Type B pancreatic cell (in vitro differentiated cells): ENCODE data around the gene SHLD3. TPM values are rescaled to one million over a fixed set of nuclear protein-coding genes. Genes with fewer than 3 reads are reported as not detected.
"Not testable (repeated sequence)": the region's sequence is repeated elsewhere in the genome, so short reads cannot be mapped to it uniquely, and the experiment has no call there.

Experiments
- DNase-seq: peaks from one replicate; pipeline ENCODE4 v3.0.0; 2021; ENCODE audit warnings: mixed read lengths; ENCODE audit not compliant: unreplicated experiment; ENCODE audit errors: extremely low spot score
- H3K27ac Mint-ChIP-seq: 2 replicates; pipeline ENCODE4 v1.8.0; 2021; ENCODE audit warnings: mild to moderate bottlenecking, mixed read lengths
- H3K27me3 Mint-ChIP-seq: 2 replicates; pipeline ENCODE4 v1.8.0; 2021; ENCODE audit warnings: mixed read lengths
- H3K36me3 Mint-ChIP-seq: 2 replicates; pipeline ENCODE4 v1.8.0; 2021; ENCODE audit warnings: mixed read lengths
- H3K4me1 Mint-ChIP-seq: one replicate; pipeline ENCODE4 v1.8.0; 2021; ENCODE audit warnings: mixed read lengths; ENCODE audit not compliant: unreplicated experiment
- H3K4me3 Mint-ChIP-seq: 2 replicates; pipeline ENCODE4 v1.8.0; 2021; ENCODE audit warnings: mild to moderate bottlenecking, mixed read lengths
- H3K9me3 Mint-ChIP-seq: 2 replicates; pipeline ENCODE4 v1.8.0; 2021; ENCODE audit warnings: mixed read lengths
- long read RNA-seq: library from polyadenylated mRNA; unstranded; transcript quantifications from one replicate; pipeline ENCODE4 v2.0.0, GENCODE V29; 2020
- total RNA-seq: library from RNA; stranded (reverse); gene quantifications from 2 replicates; pipeline ENCODE4 v1.2.1, GENCODE V29; 2021; ENCODE audit warnings: low replicate concordance
- TF ChIP-seq, protein P1 (sequence below): fragments of 200-600 bp; sonication (generic); conservative IDR thresholded peaks from 2 replicates; pipeline ENCODE4 v1.5.0; 2021; ENCODE audit warnings: antibody characterized with exemption, mild to moderate bottlenecking

SHLD3 gene, protein sequence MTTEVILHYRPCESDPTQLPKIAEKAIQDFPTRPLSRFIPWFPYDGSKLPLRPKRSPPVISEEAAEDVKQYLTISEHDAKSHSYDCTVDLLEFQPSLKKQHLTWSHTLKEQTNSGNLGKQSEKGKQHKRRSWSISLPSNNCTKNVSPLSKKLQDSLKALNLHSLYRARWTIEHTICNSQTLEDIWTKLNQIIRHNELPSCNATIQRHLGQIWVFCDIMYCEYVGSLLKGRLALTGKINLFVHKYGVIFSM
- 4.0 and 4.2 TPM in 2 replicates for total RNA-seq
- long read RNA-seq, transcript SHLD3-201 (2 exons, 1,766 nt): major isoform, 15 of 18 reads
- long read RNA-seq, partial matches to known transcripts: 0 of 18 reads
- long read RNA-seq, other reads (novel, unspliced or antisense): 3 of 18 reads

DNA sequence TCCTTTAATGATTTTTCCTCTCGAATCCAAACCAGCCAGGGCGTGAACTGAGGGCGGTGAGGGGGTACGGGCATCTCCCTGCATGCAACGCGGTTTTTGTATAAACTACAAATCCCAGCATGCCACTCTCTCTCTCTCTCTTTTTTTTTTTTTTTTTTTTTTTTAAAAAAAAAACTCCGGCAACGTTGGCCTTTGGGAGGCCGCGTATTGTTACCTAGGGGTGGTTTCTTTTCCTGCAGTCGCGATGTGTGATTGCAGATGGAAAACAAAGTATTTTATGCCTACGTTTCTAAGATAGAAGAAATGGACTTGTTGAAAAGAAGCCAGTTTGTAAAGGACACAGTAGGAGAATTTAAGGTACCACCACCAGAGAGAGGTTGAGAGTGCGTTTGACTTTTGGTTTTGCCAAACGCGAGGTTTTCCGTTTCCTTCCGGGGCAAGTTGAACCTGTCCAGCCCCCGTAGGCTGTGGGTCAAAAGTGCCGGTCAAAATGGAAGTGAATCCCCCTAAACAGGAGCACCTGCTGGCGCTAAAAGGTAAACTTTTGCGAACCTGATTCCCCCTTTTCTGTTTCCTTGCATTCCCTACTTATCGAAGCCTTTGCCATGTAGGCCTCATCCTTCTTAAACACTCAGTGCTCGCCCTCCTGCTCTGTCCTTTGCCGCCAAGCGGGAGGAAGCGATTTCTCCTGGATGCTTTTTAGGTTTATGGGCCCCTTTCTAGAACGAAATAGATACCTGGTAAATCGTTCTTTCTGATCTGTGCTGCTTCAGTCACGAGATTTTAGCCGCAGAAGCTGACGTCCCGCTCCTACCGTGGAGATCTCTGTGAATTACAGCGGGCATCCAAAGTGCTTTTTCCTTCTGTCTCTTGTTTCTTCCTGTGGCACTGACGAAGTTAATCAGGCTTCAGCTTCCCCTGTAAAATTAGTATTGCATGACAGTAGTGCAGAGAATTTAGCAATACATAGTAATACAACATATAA lies at the start of gene SHLD3, which contains the start of gene TRAPPC13:
Gene SHLD3, plus strand, starts transcription at position 457 of the 985 bp plus-strand sequence. CDS start 4,561 bp downstream, outside the sequence.
Gene TRAPPC13, plus strand, starts transcription at position 457 of the 985 bp plus-strand sequence. Its CDS starts 34 bp downstream, at position 491.
- Mint-ChIP-seq H3K36me3 (peaks cover 3% of the 10 kb centered on the region), H3K27me3 (no peaks in the 10 kb centered on the region), H3K4me1 (peaks cover 18% of the 10 kb centered on the region), H3K27ac (peak within 1 kb of the TSS; percentile 96), H3K9me3 (no peaks in the 10 kb centered on the region), H3K4me3 (peak within 1 kb of the TSS; percentile 98)
- peak; percentile 73 for DNase-seq
- TF ChIP-seq, protein P1, sequence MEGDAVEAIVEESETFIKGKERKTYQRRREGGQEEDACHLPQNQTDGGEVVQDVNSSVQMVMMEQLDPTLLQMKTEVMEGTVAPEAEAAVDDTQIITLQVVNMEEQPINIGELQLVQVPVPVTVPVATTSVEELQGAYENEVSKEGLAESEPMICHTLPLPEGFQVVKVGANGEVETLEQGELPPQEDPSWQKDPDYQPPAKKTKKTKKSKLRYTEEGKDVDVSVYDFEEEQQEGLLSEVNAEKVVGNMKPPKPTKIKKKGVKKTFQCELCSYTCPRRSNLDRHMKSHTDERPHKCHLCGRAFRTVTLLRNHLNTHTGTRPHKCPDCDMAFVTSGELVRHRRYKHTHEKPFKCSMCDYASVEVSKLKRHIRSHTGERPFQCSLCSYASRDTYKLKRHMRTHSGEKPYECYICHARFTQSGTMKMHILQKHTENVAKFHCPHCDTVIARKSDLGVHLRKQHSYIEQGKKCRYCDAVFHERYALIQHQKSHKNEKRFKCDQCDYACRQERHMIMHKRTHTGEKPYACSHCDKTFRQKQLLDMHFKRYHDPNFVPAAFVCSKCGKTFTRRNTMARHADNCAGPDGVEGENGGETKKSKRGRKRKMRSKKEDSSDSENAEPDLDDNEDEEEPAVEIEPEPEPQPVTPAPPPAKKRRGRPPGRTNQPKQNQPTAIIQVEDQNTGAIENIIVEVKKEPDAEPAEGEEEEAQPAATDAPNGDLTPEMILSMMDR: peak; percentile 46

DNA sequence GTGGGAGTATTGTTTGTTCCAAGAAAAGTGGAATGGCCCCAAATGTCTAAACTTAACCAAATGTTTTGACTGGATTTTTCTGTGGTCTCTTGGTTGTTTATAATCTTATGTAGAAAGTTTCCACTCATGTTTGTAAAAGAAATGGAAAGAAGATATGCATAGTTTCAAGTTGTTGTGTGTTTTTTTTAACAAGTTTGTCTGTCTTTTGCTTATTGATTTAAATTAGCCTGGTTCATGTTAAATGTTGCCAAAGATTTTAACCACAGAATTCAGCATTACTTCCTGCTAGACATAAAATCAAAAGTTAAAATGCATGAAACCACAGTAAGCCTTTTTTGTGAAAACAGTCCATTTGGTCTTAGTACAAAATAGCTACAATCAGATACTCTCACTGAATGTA lies 47.7 kb upstream of the SHLD3 start:
- no peak for DNase-seq
- Mint-ChIP-seq H3K9me3 (no peaks in the 10 kb centered on the region), H3K4me3 (no peak overlapping the region), H3K27ac (no peak overlapping the region), H3K27me3 (no peaks in the 10 kb centered on the region), H3K4me1 (no peaks in the 10 kb centered on the region), H3K36me3 (peaks cover 33% of the 10 kb centered on the region)
- TF ChIP-seq, protein P1: no peak

DNA sequence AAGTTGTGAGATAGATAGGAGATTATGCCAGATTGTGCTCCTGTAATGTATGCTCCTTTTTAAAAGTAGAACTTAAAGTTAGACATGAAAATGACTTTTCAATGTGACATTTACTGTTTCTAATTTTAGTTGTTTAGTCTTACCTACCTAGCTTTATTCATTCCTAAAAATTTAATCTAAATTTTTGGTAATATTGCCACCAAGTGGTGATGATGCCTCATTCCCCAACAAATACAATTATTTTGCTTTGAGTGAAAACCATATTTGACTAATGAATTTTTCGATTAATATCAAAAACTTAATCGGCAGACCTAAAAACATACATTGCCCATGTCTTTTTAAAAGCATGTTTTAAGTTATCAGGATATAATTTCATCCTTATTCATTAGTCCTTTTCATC lies 36.1 kb upstream of the SHLD3 start:
- Mint-ChIP-seq H3K27me3 (no peaks in the 10 kb centered on the region), H3K4me3 (no peak overlapping the region), H3K9me3 (no peaks in the 10 kb centered on the region), H3K4me1 (no peaks in the 10 kb centered on the region), H3K27ac (no peak overlapping the region), H3K36me3 (peaks cover 18% of the 10 kb centered on the region)
- DNase-seq: no peak
- TF ChIP-seq, protein P1: peak; percentile 28

DNA sequence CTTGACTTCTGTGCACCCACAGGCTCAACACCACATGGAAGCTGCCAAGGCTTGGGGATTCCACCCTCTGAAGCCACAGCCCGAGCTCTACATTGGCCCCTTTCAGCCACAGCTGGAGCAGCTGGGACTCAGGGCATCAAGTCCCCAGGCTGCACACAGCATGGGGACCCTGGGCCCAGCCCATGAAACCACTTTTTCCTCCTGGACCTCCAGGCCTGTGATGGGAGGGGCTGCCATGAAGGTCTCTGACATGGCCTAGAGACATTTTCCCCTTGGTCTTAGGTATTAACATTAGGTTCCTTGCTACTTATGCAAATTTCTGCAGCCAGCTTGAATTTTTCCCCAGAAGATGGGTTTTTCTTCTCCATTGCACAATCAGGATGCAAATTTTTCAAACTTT lies 23.1 kb upstream of the SHLD3 start:
- H3K4me1 Mint-ChIP-seq, DNase-seq, H3K4me3 Mint-ChIP-seq, H3K27ac Mint-ChIP-seq, H3K27me3 Mint-ChIP-seq: not testable (repeated sequence)
- Mint-ChIP-seq H3K9me3 (peaks cover 20% of the 10 kb centered on the region), H3K36me3 (peaks cover 59% of the 10 kb centered on the region)

DNA sequence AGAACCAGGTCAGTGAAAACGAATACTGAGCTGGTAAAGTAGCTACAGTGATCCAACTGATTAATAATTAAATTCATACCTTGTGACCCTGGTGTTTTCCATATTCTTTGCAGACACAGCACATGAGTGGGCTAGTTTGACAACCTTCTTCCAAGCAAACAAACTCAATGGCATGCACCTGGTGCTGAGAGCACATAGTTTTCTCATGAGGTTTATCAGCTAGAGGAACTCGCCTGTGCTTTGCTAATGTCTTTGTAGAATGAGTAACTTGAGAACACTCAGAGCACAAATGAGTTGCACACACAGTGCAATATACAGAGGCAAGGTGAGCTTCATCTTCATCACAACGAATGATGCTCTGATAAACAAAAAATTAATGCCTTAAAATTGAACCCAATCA lies 13.3 kb upstream of the SHLD3 start:
- Mint-ChIP-seq H3K27ac (peak overlapping the region; percentile 42), H3K4me1 (no peaks in the 10 kb centered on the region), H3K36me3 (peaks cover 22% of the 10 kb centered on the region), H3K4me3 (peak overlapping the region; percentile 15), H3K9me3 (no peaks in the 10 kb centered on the region), H3K27me3 (no peaks in the 10 kb centered on the region)
- no peak for DNase-seq
- TF ChIP-seq, protein P1: no peak
